MCF 10A (cell line): ENCODE results near the gene AHNAK2. TPM values are rescaled to one million over a fixed set of nuclear protein-coding genes. Genes with fewer than 3 reads are reported as not detected.
"Not testable (repeated sequence)": the region's sequence is repeated elsewhere in the genome, so short reads cannot be mapped to it uniquely, and the experiment has no call there.

ENCODE experiments used
- BruUV-seq: library from RNA; stranded (reverse); fragments of 400-500 nt; replicated peaks from 2 replicates; lab custom pipeline; 2021; lab: Mats Ljungman, UMichigan
- CTCF ChIA-PET: fragments of 300-600 bp; sonication (Branson Sonifier 250); formaldehyde crosslinking; extraction: SDS; loops from one replicate; lab custom pipeline; 2021; ENCODE audit warnings: antibody characterized with exemption, inconsistent platforms; lab: Yijun Ruan, JAX
- POLR2A ChIA-PET: fragments of 300-600, 350-650 bp; sonication (Branson Sonifier 250); formaldehyde crosslinking; extraction: SDS; loops from one replicate; lab custom pipeline; 2020; ENCODE audit warnings: antibody characterized with exemption, inconsistent platforms; lab: Yijun Ruan, JAX
- DNase-seq: peaks from one replicate; pipeline ENCODE4 v3.0.0-alpha.2; 2018; ENCODE audit not compliant: unreplicated experiment
- H3K27ac Mint-ChIP-seq: one replicate; pipeline ENCODE4 v1.8.0; 2022; ENCODE audit warnings: mild to moderate bottlenecking, low read depth, mixed read lengths; ENCODE audit not compliant: unreplicated experiment
- H3K27me3 Mint-ChIP-seq: one replicate; pipeline ENCODE4 v1.8.0; 2022; ENCODE audit warnings: mixed read lengths; ENCODE audit not compliant: insufficient read depth, unreplicated experiment
- H3K36me3 Mint-ChIP-seq: one replicate; pipeline ENCODE4 v1.8.0; 2022; ENCODE audit warnings: mild to moderate bottlenecking, moderate library complexity, mixed read lengths; ENCODE audit not compliant: insufficient read depth, unreplicated experiment
- H3K4me1 Mint-ChIP-seq: one replicate; pipeline ENCODE4 v1.8.0; 2022; ENCODE audit warnings: mixed read lengths; ENCODE audit not compliant: insufficient read depth, unreplicated experiment
- H3K4me3 Mint-ChIP-seq: one replicate; pipeline ENCODE4 v1.8.0; 2022; ENCODE audit warnings: mild to moderate bottlenecking, moderate library complexity, mixed read lengths; ENCODE audit not compliant: unreplicated experiment
- H3K9me3 Mint-ChIP-seq: one replicate; pipeline ENCODE4 v1.8.0; 2022; ENCODE audit warnings: mixed read lengths; ENCODE audit not compliant: unreplicated experiment
- intact Hi-C: fragments of 100-400 bp; cut with micrococcal nuclease; formaldehyde crosslinking; loops from 2 replicates; pipeline ENCODE4 v1.14.1; 2022
- total RNA-seq: library from RNA; stranded (reverse); gene quantifications from 2 replicates; pipeline ENCODE4 v1.2.3, GENCODE V29; 2022
- TF ChIP-seq, protein P1 (sequence below): fragments of 200-600 bp; IDR thresholded peaks from one replicate; pipeline ENCODE4 v1.8.0; 2022; ENCODE audit warnings: antibody characterized with exemption, mild to moderate bottlenecking; ENCODE audit not compliant: unreplicated experiment

Gene AHNAK2
- total RNA-seq, 1 experiment from 2014 or later, result 218 TPM

DNA sequence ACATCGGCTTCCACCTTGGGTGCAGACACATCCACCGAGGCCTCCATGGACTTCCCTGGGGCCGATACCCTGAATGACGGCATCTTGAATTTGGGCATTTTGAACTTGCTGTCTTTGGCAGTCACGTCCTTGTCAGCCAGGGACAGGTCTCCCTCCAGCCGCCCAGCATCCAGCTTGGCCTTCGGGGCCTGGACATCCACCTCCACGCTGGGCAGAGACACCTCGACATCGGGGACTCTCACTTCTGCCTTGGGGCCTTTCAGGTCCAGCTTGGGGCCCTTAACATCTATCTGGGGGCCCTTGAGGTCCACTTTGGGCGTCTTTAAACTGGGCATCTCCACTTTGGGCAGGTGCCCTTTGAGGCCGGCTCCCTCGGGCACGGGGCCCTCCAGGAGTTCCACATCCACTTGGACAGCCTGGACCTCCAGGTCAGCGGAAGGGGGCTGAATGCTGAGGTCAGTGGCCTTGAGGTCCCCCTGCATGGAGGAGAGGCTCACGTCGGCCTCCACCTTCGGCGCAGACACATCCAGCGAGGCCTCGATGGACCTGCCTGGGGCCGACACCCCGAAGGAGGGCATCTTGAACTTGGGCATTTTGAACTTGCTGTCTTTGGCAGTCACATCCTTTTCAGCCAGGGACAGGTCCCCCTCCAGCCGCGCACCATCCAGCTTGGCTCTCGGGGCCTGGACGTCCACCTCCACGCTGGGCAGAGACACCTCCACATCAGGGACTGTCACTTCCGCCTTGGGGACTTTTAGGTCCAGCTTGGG, 33.6 kb downstream of the AHNAK2 start:
- peaks cover 100% of the 10 kb centered on the region for H3K36me3 Mint-ChIP-seq
- H3K27ac Mint-ChIP-seq, H3K4me1 Mint-ChIP-seq, BruUV-seq, intact Hi-C loops, CTCF ChIA-PET, H3K9me3 Mint-ChIP-seq, DNase-seq, H3K27me3 Mint-ChIP-seq, H3K4me3 Mint-ChIP-seq: not testable (repeated sequence)
- POLR2A ChIA-PET, result interaction anchor here (0.6 to 1.0 kb wide), 2 partner anchors 11 to 932 kb away, joined by 4 to 5 read pairs; no protein-coding TSS in a partner anchor

DNA sequence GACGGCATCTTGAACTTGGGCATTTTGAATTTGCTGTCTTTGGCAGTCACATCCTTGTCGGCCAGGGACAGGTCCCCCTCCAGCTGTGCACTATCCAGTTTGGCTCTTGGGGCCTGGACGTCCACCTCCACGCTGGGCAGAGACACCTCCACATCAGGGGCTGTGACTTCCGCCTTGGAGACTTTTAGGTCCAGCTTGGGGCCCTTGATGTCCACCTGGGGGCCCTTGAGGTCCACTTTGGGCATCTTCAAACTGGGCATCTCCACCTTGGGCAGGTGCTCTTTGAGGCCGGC, 34.2 kb downstream of the AHNAK2 start:
- intact Hi-C loops, CTCF ChIA-PET, H3K9me3 Mint-ChIP-seq, H3K27me3 Mint-ChIP-seq, DNase-seq, BruUV-seq, H3K4me1 Mint-ChIP-seq, H3K4me3 Mint-ChIP-seq, H3K27ac Mint-ChIP-seq: not testable (repeated sequence)
- POLR2A ChIA-PET, result interaction anchor here (0.6 to 1.0 kb wide), 2 partner anchors 12 to 931 kb away, joined by 4 to 5 read pairs; no protein-coding TSS in a partner anchor
- peaks cover 98% of the 10 kb centered on the region for H3K36me3 Mint-ChIP-seq

DNA sequence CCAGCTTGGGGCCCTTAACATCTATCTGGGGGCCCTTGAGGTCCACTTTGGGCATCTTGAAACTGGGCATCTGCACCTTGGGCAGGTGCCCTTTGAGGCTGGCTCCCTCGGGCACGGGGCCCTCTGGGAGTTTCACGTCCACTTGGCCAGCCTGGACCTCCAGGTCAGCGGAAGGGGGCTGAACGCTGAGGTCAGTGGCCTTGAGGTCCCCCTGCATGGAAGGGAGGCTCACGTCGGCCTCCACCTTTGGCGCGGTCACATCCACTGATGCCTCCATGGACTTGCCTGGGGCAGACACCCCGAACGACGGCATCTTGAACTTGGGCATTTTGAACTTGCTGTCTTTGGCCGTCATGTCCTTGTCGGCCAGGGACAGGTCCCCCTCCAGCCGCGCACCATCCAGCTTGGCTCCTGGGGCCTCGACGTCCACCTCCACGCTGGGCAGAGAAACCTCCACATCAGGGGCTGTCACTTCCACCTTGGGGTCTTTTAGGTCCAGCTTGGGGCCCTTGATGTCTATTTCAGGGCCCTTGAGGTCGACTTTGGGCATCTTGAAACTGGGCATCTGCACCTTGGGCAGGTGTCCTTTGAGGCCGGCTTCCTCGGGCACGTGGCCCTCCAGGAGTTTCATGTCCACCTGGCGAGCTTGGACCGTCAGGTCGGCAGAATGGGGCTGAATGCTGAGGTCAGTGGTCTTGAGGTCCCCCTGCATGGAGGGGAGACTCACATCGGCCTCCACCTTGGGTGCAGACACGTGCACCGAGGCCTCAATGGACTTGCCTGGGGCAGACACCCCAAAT, 34.8 kb downstream of the AHNAK2 start:
- BruUV-seq, H3K27me3 Mint-ChIP-seq, H3K27ac Mint-ChIP-seq, H3K4me1 Mint-ChIP-seq, DNase-seq, intact Hi-C loops, H3K4me3 Mint-ChIP-seq, CTCF ChIA-PET, H3K9me3 Mint-ChIP-seq: not testable (repeated sequence)
- POLR2A ChIA-PET, result interaction anchor here (0.6 kb wide), 1 partner anchor 931 kb away, joined by 5 read pairs; no protein-coding TSS in a partner anchor
- H3K36me3 Mint-ChIP-seq, result peaks cover 98% of the 10 kb centered on the region

DNA sequence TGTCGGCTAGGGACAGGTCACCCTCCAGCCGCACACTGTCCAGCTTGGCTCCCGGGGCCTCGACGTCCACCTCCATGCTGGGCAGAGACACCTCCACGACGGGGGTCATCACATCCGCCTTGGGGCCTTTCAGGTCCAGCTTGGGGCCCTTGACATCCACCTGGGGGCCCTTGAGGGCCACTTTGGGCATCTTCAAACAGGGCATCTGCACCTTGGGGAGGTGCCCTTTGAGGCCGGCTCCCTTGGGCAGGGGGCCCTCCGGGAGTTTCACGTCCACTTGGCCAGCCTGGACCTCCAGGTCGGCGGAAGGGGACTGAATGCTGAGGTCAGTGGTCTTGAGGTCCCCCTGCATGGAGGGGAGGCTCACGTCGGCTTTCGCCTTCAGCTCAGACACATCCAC, 35.6 kb downstream of the AHNAK2 start:
- ChIA-PET POLR2A (no interaction called here), CTCF (no interaction called here)
- Mint-ChIP-seq H3K4me1 (no peaks in the 10 kb centered on the region), H3K9me3 (no peaks in the 10 kb centered on the region), H3K4me3 (no peak overlapping the region), H3K27me3 (no peaks in the 10 kb centered on the region), H3K36me3 (peaks cover 98% of the 10 kb centered on the region), H3K27ac (no peak overlapping the region)
- DNase-seq, result no peak
- TF ChIP-seq, protein P1, sequence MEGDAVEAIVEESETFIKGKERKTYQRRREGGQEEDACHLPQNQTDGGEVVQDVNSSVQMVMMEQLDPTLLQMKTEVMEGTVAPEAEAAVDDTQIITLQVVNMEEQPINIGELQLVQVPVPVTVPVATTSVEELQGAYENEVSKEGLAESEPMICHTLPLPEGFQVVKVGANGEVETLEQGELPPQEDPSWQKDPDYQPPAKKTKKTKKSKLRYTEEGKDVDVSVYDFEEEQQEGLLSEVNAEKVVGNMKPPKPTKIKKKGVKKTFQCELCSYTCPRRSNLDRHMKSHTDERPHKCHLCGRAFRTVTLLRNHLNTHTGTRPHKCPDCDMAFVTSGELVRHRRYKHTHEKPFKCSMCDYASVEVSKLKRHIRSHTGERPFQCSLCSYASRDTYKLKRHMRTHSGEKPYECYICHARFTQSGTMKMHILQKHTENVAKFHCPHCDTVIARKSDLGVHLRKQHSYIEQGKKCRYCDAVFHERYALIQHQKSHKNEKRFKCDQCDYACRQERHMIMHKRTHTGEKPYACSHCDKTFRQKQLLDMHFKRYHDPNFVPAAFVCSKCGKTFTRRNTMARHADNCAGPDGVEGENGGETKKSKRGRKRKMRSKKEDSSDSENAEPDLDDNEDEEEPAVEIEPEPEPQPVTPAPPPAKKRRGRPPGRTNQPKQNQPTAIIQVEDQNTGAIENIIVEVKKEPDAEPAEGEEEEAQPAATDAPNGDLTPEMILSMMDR, result no peak
- intact Hi-C loops, result no loop called here
- no TSS peak for BruUV-seq

DNA sequence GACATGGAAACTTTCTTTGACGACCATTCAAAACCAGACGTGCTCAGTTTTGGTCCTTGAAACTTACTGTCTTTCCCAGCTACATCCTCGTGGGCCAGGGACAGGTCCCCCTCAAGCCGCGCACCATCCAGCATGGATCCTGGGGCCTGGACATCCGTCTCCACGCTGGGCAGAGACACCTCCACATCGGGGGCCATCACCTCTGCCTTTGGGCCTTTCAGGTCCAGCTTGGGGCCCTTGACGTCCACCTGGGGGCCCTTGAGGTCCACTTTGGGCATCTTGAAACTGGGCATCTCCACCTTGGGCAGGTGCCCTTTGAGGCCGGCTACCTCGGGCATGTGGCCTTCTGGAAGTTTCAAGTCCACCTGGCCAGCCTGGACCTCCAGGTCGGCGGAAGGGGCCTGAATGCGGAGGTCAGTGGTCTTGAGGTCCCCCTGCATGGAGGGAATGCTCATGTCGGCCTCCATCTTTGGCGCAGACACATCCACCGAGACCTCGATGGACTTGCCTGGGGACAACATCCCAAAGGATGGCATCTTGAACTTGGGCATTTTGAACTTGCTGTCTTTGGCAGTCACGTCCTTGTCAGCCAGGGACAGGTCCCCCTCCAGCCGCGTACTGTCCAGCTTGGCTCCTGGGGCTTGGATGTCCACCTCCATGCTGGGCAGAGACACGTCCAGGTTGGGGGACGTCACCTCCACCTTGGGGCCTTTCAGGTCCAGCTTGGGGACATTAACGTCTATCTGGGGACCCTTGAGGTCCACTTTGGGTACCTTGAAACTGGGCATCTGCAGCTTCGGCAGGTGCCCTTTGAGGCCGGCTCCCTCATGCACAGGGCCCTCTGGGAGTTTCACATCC, 36.4 kb downstream of the AHNAK2 start:
- Mint-ChIP-seq H3K4me3 (no peak overlapping the region), H3K27ac (no peak overlapping the region), H3K27me3 (no peaks in the 10 kb centered on the region), H3K9me3 (no peaks in the 10 kb centered on the region), H3K4me1 (no peaks in the 10 kb centered on the region), H3K36me3 (peaks cover 98% of the 10 kb centered on the region)
- DNase-seq, result no peak
- intact Hi-C loops, result no loop called here
- TF ChIP-seq, protein P1, result no peak
- ChIA-PET CTCF (no interaction called here), POLR2A (interaction anchor here (0.6 kb wide), 1 partner anchor 40 kb away, joined by 3 read pairs; no protein-coding TSS in a partner anchor)
- no TSS peak for BruUV-seq
